KMS-11 (cell line): ENCODE results near the gene KAT14.
A peak's percentile ranks its signal among the peaks of the same experiment; 100 is the strongest.

Source experiments
- H2AFZ ChIP-seq: fragments of 200-600 bp; sonication (generic); 2 replicates; pipeline ENCODE4 v1.6.1; 2016; ENCODE audit warnings: antibody characterized with exemption, mixed run types, low read depth
- H3K27ac ChIP-seq: fragments of 200-600 bp; sonication (generic); 2 replicates; pipeline ENCODE4 v1.6.1; 2016; ENCODE audit warnings: mild to moderate bottlenecking, mixed run types
- H3K27me3 ChIP-seq: fragments of 200-600 bp; sonication (generic); 2 replicates; pipeline ENCODE4 v1.6.1; 2017; ENCODE audit warnings: mild to moderate bottlenecking, low read depth, mixed run types, moderate library complexity; ENCODE audit not compliant: insufficient read depth
- H3K36me3 ChIP-seq: fragments of 200-600 bp; sonication (generic); 2 replicates; pipeline ENCODE4 v1.6.1; 2017; ENCODE audit warnings: mild to moderate bottlenecking, mixed run types; ENCODE audit not compliant: insufficient read depth
- H3K4me1 ChIP-seq: fragments of 200-600 bp; sonication (generic); 2 replicates; pipeline ENCODE4 v1.6.1; 2016; ENCODE audit warnings: mild to moderate bottlenecking, low read depth, mixed run types; ENCODE audit not compliant: poor library complexity, severe bottlenecking
- H3K4me2 ChIP-seq: fragments of 200-600 bp; sonication (generic); 2 replicates; pipeline ENCODE4 v1.7.0; 2016; ENCODE audit warnings: mild to moderate bottlenecking, mixed run types
- H3K4me3 ChIP-seq: fragments of 200-600 bp; sonication (generic); IDR thresholded peaks from 2 replicates; pipeline ENCODE4 v1.6.1; 2017; ENCODE audit warnings: low read depth, low read length, mixed read lengths; ENCODE audit not compliant: insufficient read depth
- H3K79me2 ChIP-seq: fragments of 200-600 bp; sonication (generic); 2 replicates; pipeline ENCODE4 v1.6.1; 2016; ENCODE audit warnings: low read depth, mixed run types; ENCODE audit not compliant: insufficient read depth
- H3K9ac ChIP-seq: fragments of 200-600 bp; sonication (generic); 2 replicates; pipeline ENCODE4 v1.6.1; 2016; ENCODE audit warnings: mild to moderate bottlenecking, mixed run types
- H4K20me1 ChIP-seq: fragments of 200-600 bp; sonication (generic); 2 replicates; pipeline ENCODE4 v1.6.1; 2016; ENCODE audit warnings: mild to moderate bottlenecking, mixed run types; ENCODE audit not compliant: insufficient read depth
- CTCF ChIP-seq: fragments of 200-600 bp; sonication (generic); conservative IDR thresholded peaks from 2 replicates; pipeline ENCODE4 v1.6.1; 2017; ENCODE audit warnings: low read depth, mild to moderate bottlenecking, antibody characterized with exemption, low read length, moderate library complexity, mixed read lengths

KAT14 gene

DNA sequence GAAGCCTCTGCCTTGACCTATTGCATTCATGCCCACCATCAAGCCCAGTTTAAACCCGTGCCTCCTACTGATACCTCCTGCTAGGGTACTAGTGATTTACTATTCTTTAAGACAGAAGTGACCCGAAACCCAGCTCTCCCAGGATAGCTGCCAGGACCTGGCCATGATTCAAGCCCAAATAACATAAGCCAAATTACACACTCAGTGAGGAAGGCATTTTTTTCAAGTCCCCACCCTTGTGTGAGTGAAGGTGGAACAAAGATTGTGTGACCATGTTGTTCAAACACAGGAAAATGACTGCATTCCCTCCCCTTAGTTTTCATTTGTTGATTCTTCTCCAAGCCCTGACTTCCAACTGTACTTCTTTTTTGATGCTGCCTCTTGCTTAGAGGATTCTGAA, 3.7 kb upstream of the KAT14 start:
- Histone ChIP-seq H3K4me2 (no peak overlapping the region), H3K27ac (no peak overlapping the region), H3K36me3 (no peaks in the 10 kb centered on the region), H3K4me3 (no peak overlapping the region), H3K9ac (no peak overlapping the region), H2AFZ (no peak overlapping the region), H3K27me3 (no peaks in the 10 kb centered on the region), H3K79me2 (peaks cover 8% of the 10 kb centered on the region), H3K4me1 (peaks cover 3% of the 10 kb centered on the region), H4K20me1 (no peaks in the 10 kb centered on the region)
- TF ChIP-seq CTCF, result no peak

- peak overlapping the region; percentile 88 for H3K9ac ChIP-seq
- no peaks in the 10 kb centered on the region for H4K20me1 ChIP-seq
- peak overlapping the region; percentile 99; the same call in 1 of the 2 replicates for H2AFZ ChIP-seq
- no peaks in the 10 kb centered on the region for H3K27me3 ChIP-seq
- H3K4me1 ChIP-seq, result peaks cover 7% of the 10 kb centered on the region
- peaks cover 16% of the 10 kb centered on the region for H3K79me2 ChIP-seq
- no peaks in the 10 kb centered on the region for H3K36me3 ChIP-seq
- peak overlapping the region; percentile 80 for H3K4me2 ChIP-seq
- H3K27ac ChIP-seq, result peak overlapping the region; percentile 80
- H3K4me3 ChIP-seq, result no peak overlapping the region
- TF ChIP-seq CTCF, result no peak
Measured at GRCh38 chr20:18138266-18138582, 561 bp downstream of the KAT14 start.

DNA sequence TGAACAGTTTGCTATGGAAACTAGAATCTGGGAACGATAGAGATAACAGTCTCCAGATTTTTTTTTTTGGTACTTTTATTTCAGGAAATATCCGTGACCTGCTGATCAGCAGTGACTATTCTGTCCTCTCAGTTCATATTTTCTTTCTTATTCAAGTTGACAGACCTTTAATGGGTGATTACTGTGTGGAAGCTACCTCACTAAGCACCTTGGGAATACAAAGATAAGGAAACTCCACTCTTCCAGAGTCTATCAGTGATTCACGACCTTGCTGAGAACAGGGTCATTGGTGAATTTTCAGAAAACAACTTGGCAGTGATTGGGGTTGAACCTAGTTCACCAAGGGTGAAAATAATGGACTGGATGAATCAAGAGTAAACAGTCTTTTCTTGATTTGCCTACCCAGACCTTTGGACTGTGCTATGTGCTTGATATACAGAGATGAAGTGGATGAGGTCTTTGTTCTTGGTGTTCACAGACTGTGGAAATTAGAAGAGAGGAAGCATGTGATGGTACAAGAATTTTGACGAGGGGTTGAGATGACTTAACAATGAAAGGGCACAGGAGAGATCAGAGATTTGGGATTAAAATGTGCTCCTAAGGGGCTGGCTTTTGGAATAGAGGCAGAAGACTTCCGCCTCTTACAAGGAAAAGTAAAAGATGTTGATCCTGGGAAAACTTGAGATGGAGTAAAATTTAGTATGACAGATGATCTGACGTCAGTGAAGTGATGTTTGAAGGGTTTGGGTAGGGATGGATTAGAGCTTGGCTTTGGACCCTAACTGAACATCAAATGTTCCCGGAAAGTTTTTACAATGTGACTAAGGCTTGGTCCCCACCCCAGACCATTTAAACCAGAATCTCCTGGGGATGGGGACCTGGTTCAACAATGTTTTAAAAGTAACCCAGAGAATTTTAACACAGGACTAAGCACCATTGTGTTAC, 1.2 kb downstream of the KAT14 start:
- Histone ChIP-seq H3K4me3 (no peak overlapping the region), H3K4me2 (peak overlapping the region; percentile 80), H3K4me1 (peaks cover 7% of the 10 kb centered on the region), H4K20me1 (no peaks in the 10 kb centered on the region), H3K9ac (peak overlapping the region; percentile 88; the same call in 1 of the 2 replicates), H3K27ac (peak overlapping the region; percentile 80; the same call in 1 of the 2 replicates), H3K36me3 (no peaks in the 10 kb centered on the region), H2AFZ (peak overlapping the region; percentile 99; the same call in 1 of the 2 replicates), H3K27me3 (no peaks in the 10 kb centered on the region), H3K79me2 (peaks cover 16% of the 10 kb centered on the region)
- no peak for TF ChIP-seq CTCF

DNA sequence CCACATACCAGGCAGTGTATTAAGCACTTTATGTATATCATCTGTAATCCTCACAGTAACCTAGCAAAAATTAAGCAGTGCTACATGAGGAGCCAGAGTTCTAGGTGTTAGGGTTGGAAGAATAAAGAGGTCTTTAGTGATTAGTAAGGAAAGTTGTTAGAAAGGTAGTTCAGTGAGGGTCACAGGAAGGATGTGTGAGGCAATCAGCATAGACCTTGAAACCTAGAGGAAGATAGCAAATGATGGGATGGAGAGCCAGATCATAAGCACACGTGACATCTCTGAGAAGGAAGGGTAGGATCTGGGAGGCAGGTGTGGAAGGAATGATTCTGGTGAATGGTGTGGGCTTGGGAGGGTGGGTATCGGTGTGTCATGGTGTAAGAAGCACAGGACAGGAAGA, 2.2 kb downstream of the KAT14 start:
- peaks cover 16% of the 10 kb centered on the region for H3K79me2 ChIP-seq
- H3K36me3 ChIP-seq, result no peaks in the 10 kb centered on the region
- no peak overlapping the region for H2AFZ ChIP-seq
- peaks cover 7% of the 10 kb centered on the region for H3K4me1 ChIP-seq
- no peak overlapping the region for H3K9ac ChIP-seq
- no peak overlapping the region for H3K4me3 ChIP-seq
- TF ChIP-seq CTCF, result no peak
- no peaks in the 10 kb centered on the region for H4K20me1 ChIP-seq
- no peak overlapping the region for H3K4me2 ChIP-seq
- no peak overlapping the region for H3K27ac ChIP-seq
- no peaks in the 10 kb centered on the region for H3K27me3 ChIP-seq
